Fibroblast of lung (primary cell): ENCODE measurements around the gene CCL4L2.

Source experiments
- CTCF ChIP-seq, 2 donors: IDR thresholded peaks in 1 of 2; conservative IDR thresholded peaks in 1 of 2; 1 replicate in 1 of 2; 2 replicates in 1 of 2; pipeline ENCODE4 v1.5.1; 2011 to 2012; ENCODE audit warnings: low read length in 2 of 2, control low read depth in 1 of 2, inconsistent platforms in 1 of 2, low read depth in 1 of 2, mild to moderate bottlenecking in 1 of 2
- EZH2 ChIP-seq: IDR thresholded peaks from 2 replicates; pipeline ENCODE4 v1.5.1; 2012; ENCODE audit warnings: low read length, control low read depth, mild to moderate bottlenecking; ENCODE audit errors: missing control alignments

GRCh38 chr17:36197387-36197703 is 13.5 kb upstream of the CCL4L2 start:
- TF ChIP-seq CTCF (conservative IDR thresholded peaks at IDR 0.05 in 1 of 2, IDR thresholded peaks at IDR 0.05 in 1 of 2; ENCODE audit: low read depth in 1 of 2, low read length in 2 of 2) (no peak), EZH2 (no peak)
